Activated CD8-positive, alpha-beta T cell treated with anti-CD3 and anti-CD28 coated beads, Interleukin-2, amount 10 ng/mL, durations not matched to agents 7 days and 5 days (primary cell): ENCODE measurements around the gene HLA-DQA2. TPM values are rescaled to one million over a fixed set of nuclear protein-coding genes. Genes with fewer than 3 reads are reported as not detected.
A peak's percentile ranks its signal among the peaks of the same experiment; 100 is the strongest.
"Not testable (repeated sequence)": the region's sequence is repeated elsewhere in the genome, so short reads cannot be mapped to it uniquely, and the experiment has no call there.

ENCODE experiments used
- ATAC-seq: fragments of 150-1000 bp; cut with Tn5 transposase; one replicate; pipeline ENCODE4 v1.10.0; 2021; ENCODE audit warnings: moderate library complexity
- CTCF ChIA-PET: fragments of 350-600 bp; sonication (Branson Sonifier 250); formaldehyde crosslinking; loops from one replicate; lab custom pipeline; 2021; ENCODE audit warnings: antibody characterized with exemption; lab: Charles Lee
- POLR2A ChIA-PET: fragments of 350-600 bp; sonication (Branson Sonifier 250); formaldehyde crosslinking; loops from one replicate; lab custom pipeline; 2021; ENCODE audit warnings: antibody characterized with exemption; lab: Charles Lee
- DNase-seq: peaks from one replicate; pipeline ENCODE4 v3.0.0-alpha.2; 2020
- H3K27ac Mint-ChIP-seq: one replicate; pipeline ENCODE4 v1.8.0; 2021; ENCODE audit warnings: mild to moderate bottlenecking, mixed read lengths
- H3K27me3 Mint-ChIP-seq: one replicate; pipeline ENCODE4 v1.8.0; 2021; ENCODE audit warnings: low read depth, mixed read lengths
- H3K36me3 Mint-ChIP-seq: one replicate; pipeline ENCODE4 v1.8.0; 2021; ENCODE audit warnings: low read depth, mixed read lengths
- H3K4me1 Mint-ChIP-seq: one replicate; pipeline ENCODE4 v1.8.0; 2021; ENCODE audit warnings: low read depth, mixed read lengths
- H3K4me3 Mint-ChIP-seq: one replicate; pipeline ENCODE4 v1.8.0; 2021; ENCODE audit warnings: mild to moderate bottlenecking, mixed read lengths
- H3K9me3 Mint-ChIP-seq: one replicate; pipeline ENCODE4 v1.8.0; 2022; ENCODE audit warnings: mixed read lengths; ENCODE audit not compliant: insufficient read depth
- microRNA-seq: library from miRNA; unstranded; fragments of <30 nt; microRNA quantifications from one replicate; pipeline ENCODE4 v1.2.0, GENCODE V29; 2022
- total RNA-seq, 2 experiments: library from RNA; stranded (reverse); gene quantifications; one replicate each; pipeline ENCODE4 v1.2.3, GENCODE V29; 2021

Gene HLA-DQA2
- total RNA-seq, 2 experiments from 2014 or later = not detected

DNA sequence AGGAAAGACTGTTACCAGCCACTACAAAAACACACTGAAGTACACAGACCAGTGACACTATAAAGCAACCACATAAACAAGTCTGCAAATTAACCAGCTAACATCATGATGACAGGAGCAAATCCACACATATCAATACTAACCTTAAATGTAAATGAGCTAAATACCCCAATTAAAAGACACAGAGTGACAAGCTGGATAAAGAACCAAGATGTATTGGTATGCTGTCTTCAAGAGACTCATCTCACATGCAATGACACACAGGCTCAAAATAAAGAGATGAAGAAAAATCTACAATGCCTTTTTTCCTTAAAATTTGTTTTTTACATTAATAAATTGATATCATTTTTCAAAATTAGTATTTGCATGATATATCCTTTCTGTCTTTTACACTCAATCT, 41.7 kb downstream of the HLA-DQA2 start:
- H3K4me3 Mint-ChIP-seq, DNase-seq, POLR2A ChIA-PET, H3K36me3 Mint-ChIP-seq, CTCF ChIA-PET, H3K4me1 Mint-ChIP-seq, H3K9me3 Mint-ChIP-seq, ATAC-seq, H3K27ac Mint-ChIP-seq: not testable (repeated sequence)
- H3K27me3 Mint-ChIP-seq = peaks cover 48% of the 10 kb centered on the region

DNA sequence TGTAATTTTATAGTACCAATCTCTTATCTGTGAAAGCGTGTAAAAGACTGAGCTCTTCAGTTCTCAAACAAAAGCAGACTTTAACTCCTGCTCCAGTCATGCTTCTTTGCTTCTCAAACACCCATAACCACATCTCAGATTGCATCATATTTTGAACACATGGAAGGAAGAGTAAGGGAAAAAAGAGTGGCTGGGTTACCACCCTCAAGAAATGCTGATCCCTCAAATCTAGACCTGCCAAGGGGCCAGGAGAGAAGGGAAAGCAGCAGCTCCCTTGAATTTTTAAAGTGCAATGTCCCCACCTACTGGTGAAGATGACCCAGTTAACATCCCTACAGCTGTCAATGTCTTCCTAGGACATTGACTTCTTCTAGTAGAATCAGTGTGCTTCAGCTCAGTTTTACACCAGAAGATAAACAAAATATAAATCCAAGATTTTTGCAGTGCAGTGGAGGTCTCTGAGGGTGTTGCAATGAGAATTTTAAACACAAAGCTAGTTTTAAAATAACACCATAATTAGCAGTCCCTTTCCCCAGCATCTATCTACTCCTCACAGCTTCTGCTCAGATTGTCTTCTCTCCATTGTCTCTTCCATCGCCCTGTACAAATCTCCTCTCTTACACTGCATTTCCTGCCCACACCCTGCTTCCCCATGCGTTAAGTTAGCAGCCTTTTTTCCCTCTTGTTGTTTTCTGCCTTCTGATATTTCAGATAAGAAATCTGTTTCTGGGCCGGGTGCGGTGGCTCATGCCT, 44.8 kb downstream of the HLA-DQA2 start:
- Mint-ChIP-seq H3K27me3 (peaks cover 52% of the 10 kb centered on the region), H3K4me3 (no peak overlapping the region), H3K9me3 (no peaks in the 10 kb centered on the region), H3K36me3 (no peaks in the 10 kb centered on the region), H3K4me1 (no peaks in the 10 kb centered on the region), H3K27ac (no peak overlapping the region)
- POLR2A ChIA-PET = no interaction called here
- peak; percentile 54 for DNase-seq
- ATAC-seq = peak; percentile 93
- CTCF ChIA-PET = interaction anchor here (0.7 to 6.2 kb wide), 42 partner anchors 9 to 540 kb away, joined by 3 to 105 read pairs (median 4); partner anchors contain the start of genes HLA-DQB1, HLA-DRA, HLA-DRB1 and TAP2

DNA sequence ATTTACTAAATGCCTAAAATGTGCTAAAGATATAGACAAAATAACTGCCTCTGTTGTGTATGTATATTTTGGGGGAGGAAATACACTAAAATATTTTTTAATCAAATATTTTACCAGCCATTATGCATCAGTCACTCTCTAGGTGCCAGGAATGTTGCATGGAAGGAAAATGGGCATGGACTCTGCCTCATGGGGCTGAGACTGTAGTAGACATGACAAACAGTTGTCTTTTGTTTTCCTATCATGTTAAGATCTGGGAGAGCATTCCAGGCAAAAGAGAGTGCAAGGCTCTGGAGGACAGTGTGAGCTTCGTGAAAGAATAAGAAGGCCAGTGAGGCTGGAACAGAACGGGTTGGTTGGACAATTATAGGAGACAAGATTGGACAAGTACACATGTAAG, 49.1 kb downstream of the HLA-DQA2 start:
- peaks cover 19% of the 10 kb centered on the region for H3K4me1 Mint-ChIP-seq
- ChIA-PET POLR2A (no interaction called here), CTCF (interaction anchor here (6.2 kb wide), 1 partner anchor 378 kb away, joined by 105 read pairs; no protein-coding TSS in a partner anchor)
- no peak overlapping the region for H3K4me3 Mint-ChIP-seq
- DNase-seq = no peak
- no peaks in the 10 kb centered on the region for H3K9me3 Mint-ChIP-seq
- ATAC-seq = no peak
- H3K27me3 Mint-ChIP-seq = peaks cover 47% of the 10 kb centered on the region
- H3K27ac Mint-ChIP-seq = no peak overlapping the region
- H3K36me3 Mint-ChIP-seq = no peaks in the 10 kb centered on the region

DNA sequence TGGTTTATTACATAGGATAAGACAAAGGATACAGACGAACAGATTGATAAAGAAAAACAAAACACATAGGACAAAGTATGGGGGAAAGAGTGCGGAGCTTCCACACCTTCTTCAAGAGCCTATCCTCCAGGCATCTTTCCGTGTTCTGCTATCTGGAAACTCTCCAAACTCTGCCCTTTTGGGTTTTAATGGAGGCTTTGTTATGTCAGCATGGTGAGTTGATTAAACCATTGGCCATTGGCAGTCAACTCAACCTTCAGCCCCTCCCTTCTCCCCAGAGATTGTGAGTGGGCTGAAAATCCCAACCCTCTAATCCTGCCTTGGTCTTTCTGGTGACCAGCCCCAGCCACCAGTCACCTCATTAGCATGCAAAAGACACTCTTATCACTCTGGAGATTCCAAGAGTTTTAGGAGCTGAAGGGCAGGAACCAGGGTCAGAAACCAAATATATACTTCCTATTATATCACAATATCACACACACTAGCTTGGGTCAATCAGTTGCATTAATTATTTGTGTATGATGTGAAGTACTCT, 51.8 kb downstream of the HLA-DQA2 start:
- ATAC-seq = no peak
- ChIA-PET CTCF (interaction anchor here (0.6 to 3.3 kb wide), 13 partner anchors 7 to 547 kb away, joined by 3 to 29 read pairs (median 5); partner anchors contain the start of gene TAP2), POLR2A (interaction anchor here (0.7 kb wide), 1 partner anchor 75 kb away, joined by 3 read pairs; no protein-coding TSS in a partner anchor)
- no peaks in the 10 kb centered on the region for H3K9me3 Mint-ChIP-seq
- no peaks in the 10 kb centered on the region for H3K36me3 Mint-ChIP-seq
- H3K4me3 Mint-ChIP-seq = no peak overlapping the region
- H3K27ac Mint-ChIP-seq = no peak overlapping the region
- no peak for DNase-seq
- peaks cover 34% of the 10 kb centered on the region for H3K27me3 Mint-ChIP-seq
- peaks cover 37% of the 10 kb centered on the region for H3K4me1 Mint-ChIP-seq

DNA sequence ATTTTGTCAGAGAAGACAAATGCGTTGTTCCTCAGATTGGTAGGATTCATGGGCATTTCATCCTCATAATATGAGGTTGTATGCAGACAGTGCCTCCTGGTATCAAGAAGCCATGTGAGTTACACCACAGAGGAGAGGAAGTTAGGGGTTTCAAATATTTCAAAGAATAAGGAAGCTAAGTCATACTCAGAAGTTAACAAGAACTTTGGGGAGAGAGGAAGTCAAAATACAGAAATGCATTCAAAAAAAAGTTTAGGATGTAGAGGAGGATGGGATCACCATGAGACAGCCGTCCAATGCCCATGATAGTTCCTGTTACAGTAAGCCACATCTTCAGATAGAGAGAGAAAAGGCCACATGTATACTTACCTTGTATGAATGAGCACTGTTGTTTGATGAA, 53.3 kb downstream of the HLA-DQA2 start:
- peak; percentile 46 for ATAC-seq
- Mint-ChIP-seq H3K4me3 (no peak overlapping the region), H3K9me3 (peaks cover 5% of the 10 kb centered on the region)

More for the DNA sequence above, 53.3 kb downstream of the HLA-DQA2 start:
- no peak for DNase-seq
- POLR2A ChIA-PET = no interaction called here
- Mint-ChIP-seq H3K27ac (no peak overlapping the region), H3K4me1 (peaks cover 37% of the 10 kb centered on the region), H3K36me3 (peaks cover 2% of the 10 kb centered on the region), H3K27me3 (peaks cover 36% of the 10 kb centered on the region)
- CTCF ChIA-PET = interaction anchor here (0.7 to 3.3 kb wide), 9 partner anchors 8 to 523 kb away, joined by 3 to 29 read pairs (median 8); no protein-coding TSS in a partner anchor

Small RNA genes lying within 50 kb of the gene (microRNA-seq; reads per million reads assigned to microRNA genes)
- gene MIR3135B = not detected

Other genes starting within 250 kb of the HLA-DQA2 start
- gene HLA-DRB5, start 211.1 kb upstream of the HLA-DQA2 start, total RNA-seq = 10 to 100 TPM; 15.0 to 16.9 TPM
- 10 to 100 TPM; 46.0 to 50.7 TPM for gene HLA-DRB1, start 151.5 kb upstream of the HLA-DQA2 start, total RNA-seq
- gene HLA-DQA1, start 104.0 kb upstream of the HLA-DQA2 start, total RNA-seq = 1 to 10 TPM; 2.7 to 3.4 TPM
- gene HLA-DQB1, start 74.7 kb upstream of the HLA-DQA2 start, total RNA-seq = 10 to 100 TPM; 13.4 to 15.1 TPM
- gene HLA-DQB2, start 22.1 kb downstream of the HLA-DQA2 start, total RNA-seq = under 1 TPM in 1 of 2 experiments, not detected in 1; 0.32 TPM
- gene HLA-DOB, start 75.6 kb downstream of the HLA-DQA2 start, total RNA-seq = 10 to 100 TPM; 15.6 to 17.0 TPM
- 100 to 1,000 TPM; 145 to 159 TPM for gene TAP2, start 97.3 kb downstream of the HLA-DQA2 start, total RNA-seq
- gene PSMB8, start 102.7 kb downstream of the HLA-DQA2 start, total RNA-seq = 100 to 1,000 TPM; 385 to 397 TPM
- 100 to 1,000 TPM; 319 to 328 TPM for gene TAP1, start 112.3 kb downstream of the HLA-DQA2 start, total RNA-seq
- 100 to 1,000 TPM; 319 to 325 TPM for gene PSMB9, start 112.8 kb downstream of the HLA-DQA2 start, total RNA-seq
- gene HLA-DMB, start 199.6 kb downstream of the HLA-DQA2 start, total RNA-seq = 10 to 100 TPM; 14.4 to 14.7 TPM
- gene HLA-DMA, start 211.7 kb downstream of the HLA-DQA2 start, total RNA-seq = 10 to 100 TPM; 28.6 to 30.5 TPM
- gene BRD2, start 227.2 kb downstream of the HLA-DQA2 start, total RNA-seq = 100 to 1,000 TPM; 299 to 313 TPM